HepG2 (cell line): Measurements from ENCODE around the gene MRPL50. TPM values are rescaled to one million over a fixed set of nuclear protein-coding genes. Genes with fewer than 3 reads are reported as not detected.

Source experiments
- ARID4A ChIP-seq: sonication (generic); formaldehyde crosslinking; IDR thresholded peaks from 2 replicates; pipeline ENCODE4 v1.5.0; 2020; ENCODE audit warnings: mild to moderate bottlenecking, missing genetic modification reagents, borderline replicate concordance
- ARNT ChIP-seq: fragments of 450-650 bp; IDR thresholded peaks from 2 replicates; pipeline ENCODE4 v1.6.1; 2017
- GMEB1 ChIP-seq: sonication (generic); formaldehyde crosslinking; IDR thresholded peaks from 2 replicates; pipeline ENCODE4 v1.5.1; 2020; ENCODE audit warnings: missing genetic modification reagents, mild to moderate bottlenecking, borderline replicate concordance
- GTF3A ChIP-seq: sonication (generic); formaldehyde crosslinking; conservative IDR thresholded peaks from 2 replicates; pipeline ENCODE4 v1.4.0; 2020; ENCODE audit warnings: mild to moderate bottlenecking, missing genetic modification reagents
- HOXA5 ChIP-seq: sonication (generic); formaldehyde crosslinking; IDR thresholded peaks from 2 replicates; pipeline ENCODE4 v1.4.0; 2020; ENCODE audit warnings: missing genetic modification reagents
- RFX1 ChIP-seq: fragments of 450-650 bp; IDR thresholded peaks from 2 replicates; pipeline ENCODE4 v1.6.1; 2017
- TRIM22 ChIP-seq: fragments of 450-650 bp; IDR thresholded peaks from 2 replicates; pipeline ENCODE4 v1.6.1; 2017
- ZBTB20 ChIP-seq: sonication (generic); formaldehyde crosslinking; IDR thresholded peaks from 2 replicates; pipeline ENCODE4 v1.8.1; 2023; ENCODE audit warnings: missing genetic modification reagents, low read depth, mild to moderate bottlenecking, borderline replicate concordance
- ZHX1 ChIP-seq: sonication (generic); formaldehyde crosslinking; IDR thresholded peaks from 2 replicates; pipeline ENCODE4 v1.8.1; 2022; ENCODE audit warnings: low read depth, mild to moderate bottlenecking, missing genetic modification reagents
- ZNF556 ChIP-seq: sonication (generic); formaldehyde crosslinking; IDR thresholded peaks from 2 replicates; pipeline ENCODE4 v1.4.0; 2020; ENCODE audit warnings: mild to moderate bottlenecking, missing genetic modification reagents, borderline replicate concordance
- ZNF773 ChIP-seq: sonication (generic); formaldehyde crosslinking; IDR thresholded peaks from 2 replicates; pipeline ENCODE4 v1.4.0; 2020; ENCODE audit warnings: missing genetic modification reagents, borderline replicate concordance
- polyA plus RNA-seq, 8 experiments: library from polyadenylated mRNA; depleted of rRNA in 3 of 8; stranded (reverse) in 7 of 8; unstranded in 1 of 8; fragments of >200 nt; fragmentation: Illumina TruSeq in 4 of 8; extraction: Trizol in 4 of 8; gene quantifications; 2 replicates each; pipeline versions ENCODE4 v1.2.1 to v1.2.3, GENCODE V29; 2011 to 2016; ENCODE audit warnings: low read depth in 4 of 8, missing spikeins in 1 of 8, mixed read lengths in 1 of 8; ENCODE audit not compliant: insufficient read depth in 1 of 8
- total RNA-seq, 5 experiments: library from RNA; depleted of rRNA; stranded (reverse); fragments of >200 nt; fragmentation: Illumina TruSeq; extraction: Trizol; gene quantifications; 2 replicates each; pipeline ENCODE4 v1.2.3, GENCODE V29; 2016; ENCODE audit warnings: low read depth in 1 of 5
- TF ChIP-seq, protein P1 (sequence below): sonication (generic); formaldehyde crosslinking; IDR thresholded peaks from 2 replicates; pipeline ENCODE4 v1.5.0; 2020; ENCODE audit warnings: mild to moderate bottlenecking, missing genetic modification reagents
- TF ChIP-seq, protein P2 (sequence below): IDR thresholded peaks from 2 replicates; pipeline ENCODE4 v1.6.1; 2016; ENCODE audit warnings: control low read depth

MRPL50 gene
- total and polyA plus RNA-seq, 2 of the 13 experiments (the other 11 are each of a cell fraction or from before 2014, with no cell fraction given), result 37.1 to 70.0 TPM

DNA sequence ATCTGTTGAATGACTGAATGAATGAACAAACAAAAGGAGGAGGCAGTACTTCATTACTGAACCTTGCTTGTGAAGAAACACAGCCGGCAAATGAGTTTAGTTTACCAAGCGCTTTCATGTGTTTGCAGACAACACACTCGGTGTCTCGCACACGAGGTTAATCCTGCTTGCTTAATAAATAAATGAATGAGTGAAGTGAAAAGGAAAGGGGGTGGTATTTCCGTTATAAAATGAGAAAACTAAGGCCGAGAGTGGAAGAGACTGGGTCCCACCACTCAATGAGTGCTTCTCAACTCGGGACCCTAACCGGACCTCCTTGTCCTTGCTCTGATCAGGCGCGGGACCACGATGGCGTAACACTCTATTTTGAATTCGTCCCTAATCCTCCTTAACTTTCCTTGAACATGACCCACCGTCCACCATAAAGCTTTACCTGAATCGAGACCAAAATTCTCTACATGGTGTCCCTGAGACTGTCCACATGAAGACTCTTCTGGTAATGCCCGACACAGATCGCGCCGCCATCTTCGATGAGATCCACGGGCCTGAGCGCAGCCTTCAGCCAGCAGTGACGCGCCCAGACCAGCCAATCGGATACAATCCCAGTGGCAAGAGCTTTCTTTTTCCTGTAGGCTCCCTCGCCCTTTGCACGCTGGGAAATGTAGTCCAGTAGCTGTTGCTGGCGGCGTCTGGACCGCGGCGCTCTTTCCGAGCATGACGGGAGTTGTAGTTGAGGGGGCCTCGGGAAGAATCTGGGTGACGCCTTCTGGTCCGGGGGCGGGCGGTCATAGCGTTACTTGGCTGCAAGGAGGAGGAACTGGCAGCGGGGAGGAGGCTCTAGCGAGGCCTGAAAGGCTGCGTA, at the start of gene MRPL50, which contains the start of gene ZNF189 (continued):
- TF ChIP-seq, protein P1, sequence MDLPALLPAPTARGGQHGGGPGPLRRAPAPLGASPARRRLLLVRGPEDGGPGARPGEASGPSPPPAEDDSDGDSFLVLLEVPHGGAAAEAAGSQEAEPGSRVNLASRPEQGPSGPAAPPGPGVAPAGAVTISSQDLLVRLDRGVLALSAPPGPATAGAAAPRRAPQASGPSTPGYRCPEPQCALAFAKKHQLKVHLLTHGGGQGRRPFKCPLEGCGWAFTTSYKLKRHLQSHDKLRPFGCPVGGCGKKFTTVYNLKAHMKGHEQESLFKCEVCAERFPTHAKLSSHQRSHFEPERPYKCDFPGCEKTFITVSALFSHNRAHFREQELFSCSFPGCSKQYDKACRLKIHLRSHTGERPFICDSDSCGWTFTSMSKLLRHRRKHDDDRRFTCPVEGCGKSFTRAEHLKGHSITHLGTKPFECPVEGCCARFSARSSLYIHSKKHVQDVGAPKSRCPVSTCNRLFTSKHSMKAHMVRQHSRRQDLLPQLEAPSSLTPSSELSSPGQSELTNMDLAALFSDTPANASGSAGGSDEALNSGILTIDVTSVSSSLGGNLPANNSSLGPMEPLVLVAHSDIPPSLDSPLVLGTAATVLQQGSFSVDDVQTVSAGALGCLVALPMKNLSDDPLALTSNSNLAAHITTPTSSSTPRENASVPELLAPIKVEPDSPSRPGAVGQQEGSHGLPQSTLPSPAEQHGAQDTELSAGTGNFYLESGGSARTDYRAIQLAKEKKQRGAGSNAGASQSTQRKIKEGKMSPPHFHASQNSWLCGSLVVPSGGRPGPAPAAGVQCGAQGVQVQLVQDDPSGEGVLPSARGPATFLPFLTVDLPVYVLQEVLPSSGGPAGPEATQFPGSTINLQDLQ, result no peak
- 0 out of 2 replicates have a peak, but pooled peaks have one; percentile 20 for TF ChIP-seq GTF3A (CRISPR knock-in tag)
- 0 out of 2 replicates have a peak, but pooled peaks have one; percentile 19 for TF ChIP-seq ZNF773 (CRISPR knock-in tag)
- TF ChIP-seq ZHX1 (CRISPR knock-in tag), result peak; percentile 91; the same call in 1 of the 2 replicates
- peak; percentile 49 for TF ChIP-seq ZBTB20 (CRISPR knock-in tag)
- no peak for TF ChIP-seq ARNT
- TF ChIP-seq, protein P2, sequence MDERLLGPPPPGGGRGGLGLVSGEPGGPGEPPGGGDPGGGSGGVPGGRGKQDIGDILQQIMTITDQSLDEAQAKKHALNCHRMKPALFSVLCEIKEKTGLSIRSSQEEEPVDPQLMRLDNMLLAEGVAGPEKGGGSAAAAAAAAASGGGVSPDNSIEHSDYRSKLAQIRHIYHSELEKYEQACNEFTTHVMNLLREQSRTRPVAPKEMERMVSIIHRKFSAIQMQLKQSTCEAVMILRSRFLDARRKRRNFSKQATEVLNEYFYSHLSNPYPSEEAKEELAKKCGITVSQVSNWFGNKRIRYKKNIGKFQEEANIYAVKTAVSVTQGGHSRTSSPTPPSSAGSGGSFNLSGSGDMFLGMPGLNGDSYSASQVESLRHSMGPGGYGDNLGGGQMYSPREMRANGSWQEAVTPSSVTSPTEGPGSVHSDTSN, result 0 out of 2 replicates have a peak, but pooled peaks have one; percentile 28
- peak; percentile 62; the same call in 1 of the 2 replicates for TF ChIP-seq HOXA5 (CRISPR knock-in tag)
- no peak for TF ChIP-seq RFX1
- peak; percentile 98 for TF ChIP-seq GMEB1 (CRISPR knock-in tag)
- no peak for TF ChIP-seq TRIM22
- peak; percentile 44; the same call in 1 of the 2 replicates for TF ChIP-seq ZNF556 (CRISPR knock-in tag)
- TF ChIP-seq ARID4A (CRISPR knock-in tag), result peak; percentile 79
